ENCODE results near the gene PIK3C3.
"Not testable (repeated sequence)": the region's sequence is repeated elsewhere in the genome, so short reads cannot be mapped to it uniquely, and the experiment has no call there.

The PIK3C3 gene

DNA sequence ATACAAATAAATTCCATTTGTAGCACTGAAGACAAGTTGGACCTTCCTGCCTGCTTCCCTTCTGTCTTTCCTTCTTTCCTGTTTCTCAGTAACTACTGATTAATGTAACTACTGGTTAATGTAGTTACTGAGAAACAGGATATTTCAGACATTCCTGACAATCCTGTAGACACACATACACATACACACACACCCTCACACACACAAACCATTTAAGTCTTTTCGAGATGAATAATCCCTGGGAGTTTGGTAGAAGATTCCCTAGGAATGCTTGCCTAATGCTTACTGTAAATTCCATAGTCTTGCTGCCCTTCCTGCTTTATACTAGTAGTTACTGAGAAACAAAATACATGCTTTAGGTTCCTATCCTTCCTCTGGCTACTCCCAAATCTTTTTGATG, 83.9 kb downstream of the PIK3C3 start:
- no peak overlapping the region for H3K4me3 ChIP-seq (ENCODE audit: low read depth in 1 of 2, low read length in 2 of 2)
- no peak overlapping the region for H3K9ac ChIP-seq (ENCODE audit: low read depth in 1 of 2, low read length in 2 of 2)
- H3K9me3 ChIP-seq (ENCODE audit: control insufficient read depth in 1 of 2, low read length in 2 of 2): no peaks in the 10 kb centered on the region
- no peaks in the 10 kb centered on the region for H3K4me1 ChIP-seq (ENCODE audit: control insufficient read depth in 1 of 2, insufficient read depth in 2 of 2, low read length in 2 of 2)
- H3K36me3 ChIP-seq (ENCODE audit: control insufficient read depth in 1 of 2, insufficient read depth in 2 of 2, low read length in 2 of 2): peaks cover 25 to 70% of the 10 kb centered on the region in 2 donors
- no peaks in the 10 kb centered on the region for H3K27me3 ChIP-seq (ENCODE audit: control insufficient read depth in 1 of 2, insufficient read depth in 2 of 2, low read length in 2 of 2)
- no peak overlapping the region for H3K27ac ChIP-seq (ENCODE audit: low read depth, low read length)

DNA sequence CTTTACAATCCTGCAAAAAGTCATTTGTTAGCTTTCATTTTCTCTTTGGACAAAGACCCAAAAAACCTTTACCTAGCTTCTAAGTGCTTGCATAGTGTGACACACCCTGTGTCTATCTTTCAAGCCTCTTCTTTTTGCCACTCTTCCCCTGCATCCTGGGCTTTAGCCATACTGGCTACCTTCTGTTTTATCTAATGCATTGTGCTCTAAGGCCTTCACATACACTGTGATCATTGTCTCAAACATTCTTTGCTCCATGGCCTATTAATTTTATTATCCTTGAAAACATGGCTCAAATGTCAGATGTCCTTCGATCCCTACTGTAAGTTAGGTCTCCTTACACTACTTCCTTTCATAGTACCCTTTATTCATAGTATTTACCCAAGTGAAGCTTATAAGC, 84.4 kb downstream of the PIK3C3 start:
- H3K9ac ChIP-seq (ENCODE audit: low read depth in 1 of 2, low read length in 2 of 2): no peak overlapping the region
- H3K9me3 ChIP-seq (ENCODE audit: control insufficient read depth in 1 of 2, low read length in 2 of 2): no peaks in the 10 kb centered on the region
- peaks cover 24 to 68% of the 10 kb centered on the region in 2 donors for H3K36me3 ChIP-seq (ENCODE audit: control insufficient read depth in 1 of 2, insufficient read depth in 2 of 2, low read length in 2 of 2)
- H3K27ac ChIP-seq (ENCODE audit: low read depth, low read length): no peak overlapping the region
- no peak overlapping the region for H3K4me3 ChIP-seq (ENCODE audit: low read depth in 1 of 2, low read length in 2 of 2)
- no peaks in the 10 kb centered on the region for H3K4me1 ChIP-seq (ENCODE audit: control insufficient read depth in 1 of 2, insufficient read depth in 2 of 2, low read length in 2 of 2)
- H3K27me3 ChIP-seq (ENCODE audit: control insufficient read depth in 1 of 2, insufficient read depth in 2 of 2, low read length in 2 of 2): no peaks in the 10 kb centered on the region

DNA sequence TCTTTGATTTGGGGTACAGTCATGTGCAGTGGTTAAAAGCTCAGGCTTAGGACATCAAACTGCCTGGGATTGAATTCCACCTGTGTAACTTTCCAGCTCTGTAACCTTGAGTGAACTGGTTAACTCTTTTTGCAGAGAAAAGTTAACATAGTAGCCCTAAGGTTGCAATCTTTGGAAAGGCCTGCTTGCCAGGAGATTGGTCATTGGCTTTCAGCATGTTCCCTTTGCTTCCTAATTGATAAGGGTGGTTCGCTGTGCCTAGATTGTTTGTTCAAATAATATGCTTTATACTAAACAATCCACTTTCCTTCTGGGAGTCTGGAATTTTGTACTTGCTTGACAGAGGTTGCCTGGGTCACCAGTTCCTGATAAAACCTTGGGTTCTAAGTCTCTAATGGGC, 86.8 kb downstream of the PIK3C3 start:
- Histone ChIP-seq H3K9me3 (ENCODE audit: control insufficient read depth in 1 of 2, low read length in 2 of 2) (no peaks in the 10 kb centered on the region), H3K36me3 (ENCODE audit: control insufficient read depth in 1 of 2, insufficient read depth in 2 of 2, low read length in 2 of 2) (peaks cover 17 to 53% of the 10 kb centered on the region in 2 donors), H3K4me3 (ENCODE audit: low read depth in 1 of 2, low read length in 2 of 2) (no peak overlapping the region)

DNA sequence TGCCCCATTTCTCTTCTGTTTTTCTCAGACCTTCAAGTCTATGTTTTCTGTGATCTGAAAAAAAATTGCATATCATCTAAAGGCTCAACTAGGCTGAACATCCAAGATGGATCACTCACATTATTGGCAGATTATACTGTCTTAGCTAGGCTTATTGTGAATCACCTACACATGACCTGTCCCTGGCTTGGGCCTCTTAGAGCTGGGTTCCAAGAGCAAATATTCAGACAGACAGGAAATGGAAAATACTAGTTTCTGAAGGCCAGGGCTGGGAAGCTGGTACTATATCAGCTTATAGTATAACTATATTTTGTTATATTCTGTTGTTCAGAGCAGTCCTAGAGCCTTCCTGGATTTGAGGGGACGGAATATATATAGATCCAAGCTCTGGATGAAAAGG, 90.3 kb downstream of the PIK3C3 start:
- Histone ChIP-seq H3K9ac (ENCODE audit: low read depth in 1 of 2, low read length in 2 of 2) (no peak overlapping the region), H3K36me3 (ENCODE audit: control insufficient read depth in 1 of 2, insufficient read depth in 2 of 2, low read length in 2 of 2) (peaks cover 15 to 36% of the 10 kb centered on the region in 2 donors), H3K27me3 (ENCODE audit: control insufficient read depth in 1 of 2, insufficient read depth in 2 of 2, low read length in 2 of 2) (no peaks in the 10 kb centered on the region), H3K27ac (ENCODE audit: low read depth, low read length) (no peak overlapping the region), H3K4me1 (ENCODE audit: control insufficient read depth in 1 of 2, insufficient read depth in 2 of 2, low read length in 2 of 2) (no peaks in the 10 kb centered on the region), H3K4me3 (ENCODE audit: low read depth in 1 of 2, low read length in 2 of 2) (no peak overlapping the region), H3K9me3 (ENCODE audit: control insufficient read depth in 1 of 2, low read length in 2 of 2) (no peaks in the 10 kb centered on the region)

More for the DNA sequence above, 86.8 kb downstream of the PIK3C3 start:
- Histone ChIP-seq H3K27ac (ENCODE audit: low read depth, low read length) (no peak overlapping the region), H3K27me3 (ENCODE audit: control insufficient read depth in 1 of 2, insufficient read depth in 2 of 2, low read length in 2 of 2) (no peaks in the 10 kb centered on the region), H3K9ac (ENCODE audit: low read depth in 1 of 2, low read length in 2 of 2) (no peak overlapping the region), H3K4me1 (ENCODE audit: control insufficient read depth in 1 of 2, insufficient read depth in 2 of 2, low read length in 2 of 2) (no peaks in the 10 kb centered on the region)

DNA sequence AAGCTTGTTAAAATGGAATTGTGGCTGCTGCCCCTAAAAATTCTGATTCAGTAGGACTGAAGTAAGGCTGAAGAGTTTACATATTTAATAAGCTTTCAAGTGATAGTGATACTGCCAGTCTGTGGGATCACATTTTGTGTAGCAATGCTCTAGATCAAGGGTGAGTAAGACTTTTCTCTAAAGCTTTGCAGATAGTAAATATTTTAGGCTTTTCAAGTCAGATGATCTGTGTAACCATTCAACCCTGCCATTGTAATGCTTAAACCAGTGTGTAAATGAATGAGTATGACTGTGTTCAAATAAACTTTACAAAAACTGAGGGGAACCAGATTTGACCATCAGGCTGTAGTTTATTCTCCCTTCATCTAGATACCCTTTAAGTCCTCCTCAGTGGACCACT, 92.7 kb downstream of the PIK3C3 start:
- Histone ChIP-seq H3K9ac (ENCODE audit: low read depth in 1 of 2, low read length in 2 of 2) (no peak overlapping the region), H3K27ac (ENCODE audit: low read depth, low read length) (no peak overlapping the region), H3K4me3 (ENCODE audit: low read depth in 1 of 2, low read length in 2 of 2) (no peak overlapping the region), H3K9me3 (ENCODE audit: control insufficient read depth in 1 of 2, low read length in 2 of 2) (no peaks in the 10 kb centered on the region), H3K4me1 (ENCODE audit: control insufficient read depth in 1 of 2, insufficient read depth in 2 of 2, low read length in 2 of 2) (no peaks in the 10 kb centered on the region), H3K36me3 (ENCODE audit: control insufficient read depth in 1 of 2, insufficient read depth in 2 of 2, low read length in 2 of 2) (peaks cover 22 to 25% of the 10 kb centered on the region in 2 donors), H3K27me3 (ENCODE audit: control insufficient read depth in 1 of 2, insufficient read depth in 2 of 2, low read length in 2 of 2) (no peaks in the 10 kb centered on the region)

DNA sequence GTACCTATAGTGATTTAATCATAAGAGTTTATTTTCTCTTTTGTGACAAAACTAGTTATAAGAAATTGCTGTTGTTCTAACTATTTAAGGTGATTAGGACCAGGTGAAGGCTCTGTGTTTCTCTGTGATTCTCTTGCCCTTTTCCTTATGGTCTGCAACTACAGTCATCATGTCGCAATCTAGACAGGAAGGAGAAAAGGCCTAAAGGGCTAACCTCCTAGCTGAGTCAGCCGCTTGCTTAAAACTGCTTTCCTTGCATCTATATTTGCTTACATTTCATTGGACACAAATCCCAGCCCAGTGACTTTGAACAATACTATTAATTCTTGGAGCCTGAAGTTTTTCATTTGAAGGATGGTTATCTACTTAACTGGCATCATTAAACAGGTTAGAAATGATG, 93.1 kb downstream of the PIK3C3 start:
- Histone ChIP-seq H3K4me3 (ENCODE audit: low read depth in 1 of 2, low read length in 2 of 2) (no peak overlapping the region), H3K9ac (ENCODE audit: low read depth in 1 of 2, low read length in 2 of 2) (no peak overlapping the region), H3K9me3 (ENCODE audit: control insufficient read depth in 1 of 2, low read length in 2 of 2) (no peaks in the 10 kb centered on the region), H3K27ac (ENCODE audit: low read depth, low read length) (no peak overlapping the region), H3K4me1 (ENCODE audit: control insufficient read depth in 1 of 2, insufficient read depth in 2 of 2, low read length in 2 of 2) (no peaks in the 10 kb centered on the region), H3K27me3 (ENCODE audit: control insufficient read depth in 1 of 2, insufficient read depth in 2 of 2, low read length in 2 of 2) (no peaks in the 10 kb centered on the region), H3K36me3 (ENCODE audit: control insufficient read depth in 1 of 2, insufficient read depth in 2 of 2, low read length in 2 of 2) (peaks cover 22 to 24% of the 10 kb centered on the region in 2 donors)

DNA sequence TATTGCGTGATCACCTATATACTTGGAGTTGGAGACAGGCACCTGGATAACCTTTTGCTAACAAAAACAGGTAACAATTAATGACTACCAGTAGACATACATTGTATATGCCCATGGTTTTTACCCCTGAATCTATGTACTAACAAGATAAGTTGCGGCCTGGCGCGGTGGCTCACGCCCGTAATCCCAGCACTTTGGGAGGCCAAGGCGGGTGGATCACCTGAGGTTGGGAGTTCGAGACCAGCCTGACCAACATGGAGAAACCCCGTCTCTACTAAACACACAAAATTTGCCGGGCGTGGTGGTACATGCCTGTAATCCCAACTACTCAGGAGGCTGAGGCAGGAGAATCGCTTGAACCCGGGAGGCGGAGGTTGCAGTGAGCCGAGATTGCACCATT, 94.5 kb downstream of the PIK3C3 start:
- H3K9me3 ChIP-seq (ENCODE audit: control insufficient read depth in 1 of 2, low read length in 2 of 2); H3K27ac ChIP-seq (ENCODE audit: low read depth, low read length); H3K9ac ChIP-seq (ENCODE audit: low read depth in 1 of 2, low read length in 2 of 2); H3K4me1 ChIP-seq (ENCODE audit: control insufficient read depth in 1 of 2, insufficient read depth in 2 of 2, low read length in 2 of 2); H3K27me3 ChIP-seq (ENCODE audit: control insufficient read depth in 1 of 2, insufficient read depth in 2 of 2, low read length in 2 of 2); H3K4me3 ChIP-seq (ENCODE audit: low read depth in 1 of 2, low read length in 2 of 2): not testable (repeated sequence)
- peaks cover 17 to 18% of the 10 kb centered on the region in 2 donors for H3K36me3 ChIP-seq (ENCODE audit: control insufficient read depth in 1 of 2, insufficient read depth in 2 of 2, low read length in 2 of 2)

DNA sequence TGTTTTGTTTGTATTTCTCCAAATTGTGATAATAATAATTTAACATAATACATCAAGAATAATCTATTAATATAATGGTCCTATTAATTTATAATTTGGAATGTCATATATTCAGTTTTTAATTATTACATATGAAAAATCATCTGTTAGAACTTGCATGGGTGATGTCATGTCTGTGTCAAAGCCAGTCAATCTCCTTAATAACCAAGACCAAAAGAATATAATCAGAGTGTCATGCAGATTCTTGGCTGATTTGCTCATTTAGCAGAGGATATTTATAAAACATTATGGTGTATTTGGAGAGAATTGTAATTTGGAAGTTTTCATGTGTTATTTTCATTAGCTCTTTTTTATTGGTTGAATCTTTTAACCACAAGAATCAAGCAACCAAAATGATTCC, 96.4 kb downstream of the PIK3C3 start:
- peaks cover 13 to 17% of the 10 kb centered on the region in 2 donors for H3K36me3 ChIP-seq (ENCODE audit: control insufficient read depth in 1 of 2, insufficient read depth in 2 of 2, low read length in 2 of 2)
- H3K4me3 ChIP-seq (ENCODE audit: low read depth in 1 of 2, low read length in 2 of 2): no peak overlapping the region
- no peaks in the 10 kb centered on the region for H3K27me3 ChIP-seq (ENCODE audit: control insufficient read depth in 1 of 2, insufficient read depth in 2 of 2, low read length in 2 of 2)
- H3K4me1 ChIP-seq (ENCODE audit: control insufficient read depth in 1 of 2, insufficient read depth in 2 of 2, low read length in 2 of 2): no peaks in the 10 kb centered on the region
- no peak overlapping the region for H3K9ac ChIP-seq (ENCODE audit: low read depth in 1 of 2, low read length in 2 of 2)
- no peaks in the 10 kb centered on the region for H3K9me3 ChIP-seq (ENCODE audit: control insufficient read depth in 1 of 2, low read length in 2 of 2)
- H3K27ac ChIP-seq (ENCODE audit: low read depth, low read length): no peak overlapping the region

DNA sequence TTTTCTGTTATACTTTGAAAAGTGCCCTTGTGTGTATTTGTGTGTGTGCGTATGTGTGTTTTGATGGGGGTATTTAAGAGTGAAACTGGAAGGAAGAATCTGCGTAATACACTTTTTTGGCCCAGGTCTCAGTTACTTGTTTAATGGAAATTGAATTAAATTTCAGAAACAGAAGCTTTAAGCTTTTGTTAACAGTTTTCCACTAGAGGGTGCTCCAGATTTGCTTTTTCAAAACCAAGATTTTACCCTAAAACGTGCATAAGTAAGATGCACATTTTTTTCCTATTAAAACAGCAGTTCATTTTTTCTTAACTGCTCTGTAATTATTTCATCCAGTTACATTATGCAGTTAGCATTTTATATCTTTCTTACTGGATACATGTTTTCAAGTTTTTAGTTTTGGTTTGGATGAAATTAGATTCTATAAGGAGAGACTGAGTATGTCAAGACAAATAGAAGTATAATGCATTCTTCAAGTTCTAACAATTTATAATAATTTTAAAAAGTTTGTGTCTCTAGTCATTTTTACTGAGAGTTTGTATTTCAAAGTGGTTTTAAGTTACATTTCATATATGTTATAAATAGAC, 97.2 kb downstream of the PIK3C3 start:
- Histone ChIP-seq H3K36me3 (ENCODE audit: control insufficient read depth in 1 of 2, insufficient read depth in 2 of 2, low read length in 2 of 2) (peaks cover 13 to 17% of the 10 kb centered on the region in 2 donors), H3K27me3 (ENCODE audit: control insufficient read depth in 1 of 2, insufficient read depth in 2 of 2, low read length in 2 of 2) (no peaks in the 10 kb centered on the region), H3K9ac (ENCODE audit: low read depth in 1 of 2, low read length in 2 of 2) (no peak overlapping the region), H3K9me3 (ENCODE audit: control insufficient read depth in 1 of 2, low read length in 2 of 2) (no peaks in the 10 kb centered on the region), H3K27ac (ENCODE audit: low read depth, low read length) (no peak overlapping the region), H3K4me1 (ENCODE audit: control insufficient read depth in 1 of 2, insufficient read depth in 2 of 2, low read length in 2 of 2) (no peaks in the 10 kb centered on the region), H3K4me3 (ENCODE audit: low read depth in 1 of 2, low read length in 2 of 2) (no peak overlapping the region)

DNA sequence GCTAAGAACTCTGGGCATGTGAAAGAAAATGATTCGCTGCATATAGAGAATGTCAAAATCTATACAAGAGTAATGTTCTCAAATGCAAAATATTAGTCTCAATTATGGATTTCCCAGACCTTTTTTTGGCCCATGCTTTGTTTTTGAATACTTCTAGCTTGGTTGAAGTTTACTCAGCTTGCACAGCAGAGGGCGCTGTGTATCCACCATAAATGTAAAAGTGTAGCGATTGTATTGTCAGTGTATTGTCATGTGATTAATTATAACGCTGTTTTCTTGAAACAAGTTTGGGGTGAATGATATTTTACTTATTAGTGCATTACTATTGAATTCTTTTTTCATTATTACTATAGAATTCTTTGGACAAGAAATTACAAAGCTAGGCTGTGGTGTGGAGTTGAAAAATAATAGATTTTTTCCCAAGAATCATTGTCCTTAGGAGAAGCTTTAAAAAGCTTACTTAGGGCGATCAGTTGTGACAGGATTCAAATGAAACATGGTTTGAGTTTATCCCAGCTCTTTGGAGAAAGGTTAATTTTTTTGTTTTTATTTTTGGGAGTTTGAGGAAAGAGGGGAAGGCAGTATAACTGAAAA, 98.3 kb downstream of the PIK3C3 start:
- no peaks in the 10 kb centered on the region for H3K9me3 ChIP-seq (ENCODE audit: control insufficient read depth in 1 of 2, low read length in 2 of 2)
- no peaks in the 10 kb centered on the region for H3K27me3 ChIP-seq (ENCODE audit: control insufficient read depth in 1 of 2, insufficient read depth in 2 of 2, low read length in 2 of 2)
- no peaks in the 10 kb centered on the region for H3K4me1 ChIP-seq (ENCODE audit: control insufficient read depth in 1 of 2, insufficient read depth in 2 of 2, low read length in 2 of 2)
- peaks cover 16 to 17% of the 10 kb centered on the region in 2 donors for H3K36me3 ChIP-seq (ENCODE audit: control insufficient read depth in 1 of 2, insufficient read depth in 2 of 2, low read length in 2 of 2)
- H3K9ac ChIP-seq (ENCODE audit: low read depth in 1 of 2, low read length in 2 of 2): no peak overlapping the region
- H3K27ac ChIP-seq (ENCODE audit: low read depth, low read length): no peak overlapping the region
- H3K4me3 ChIP-seq (ENCODE audit: low read depth in 1 of 2, low read length in 2 of 2): no peak overlapping the region
